ENCODE data around the gene ZNF511.

DNA sequence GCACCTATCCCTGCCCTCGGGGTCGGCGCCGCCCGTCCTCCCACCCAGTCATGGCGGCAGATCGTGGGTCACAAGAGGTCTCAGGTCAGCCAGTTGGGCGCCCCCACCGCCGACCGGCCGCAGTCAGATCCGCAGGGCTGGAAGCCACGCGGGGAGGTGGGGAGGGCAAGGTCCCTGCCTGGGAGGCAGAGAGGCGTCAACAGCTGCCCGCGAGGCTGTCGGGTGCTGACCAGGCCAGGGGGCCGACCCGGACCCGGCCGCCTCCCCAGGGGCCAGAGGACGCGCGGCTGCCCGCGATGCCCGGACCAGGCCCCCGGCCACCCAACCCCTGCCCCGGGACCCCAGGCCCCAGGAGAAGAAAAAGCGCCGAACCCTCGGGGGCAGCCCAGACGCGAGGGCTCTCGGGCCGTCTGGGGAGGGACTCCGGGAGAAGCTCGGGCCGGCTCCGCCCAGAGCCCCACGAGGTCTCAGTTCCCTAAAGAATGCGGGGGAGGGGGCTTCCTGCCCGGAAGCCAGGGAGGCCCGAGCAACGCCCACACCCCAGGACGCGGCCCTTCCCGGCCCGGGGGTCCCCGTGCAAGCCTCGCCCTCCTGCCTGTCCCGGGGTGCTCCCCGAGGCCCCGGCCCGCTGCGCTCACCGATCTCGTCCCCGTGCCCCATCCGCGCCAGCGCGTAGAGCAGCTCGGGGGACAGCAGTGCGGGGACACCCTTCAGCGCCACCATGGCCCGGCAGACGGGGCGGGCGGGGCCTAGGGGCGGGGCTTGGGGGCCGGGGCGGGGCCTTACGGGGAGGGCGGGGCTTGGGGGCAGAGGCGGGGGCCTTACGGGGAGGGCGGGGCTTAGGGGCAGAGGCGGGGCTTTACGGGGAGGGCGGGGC is 48.8 kb downstream of the ZNF511 start, which contains the start of gene FUOM:
- TF ChIP-seq JUND (IDR thresholded peaks at IDR 0.05) (no peak), GABPA (IDR thresholded peaks at IDR 0.05 in 1 of 2, conservative IDR thresholded peaks at IDR 0.05 in 1 of 2) (peak in 1 of 2 donors; percentile 8)
- TF ChIP-seq, protein P1, sequence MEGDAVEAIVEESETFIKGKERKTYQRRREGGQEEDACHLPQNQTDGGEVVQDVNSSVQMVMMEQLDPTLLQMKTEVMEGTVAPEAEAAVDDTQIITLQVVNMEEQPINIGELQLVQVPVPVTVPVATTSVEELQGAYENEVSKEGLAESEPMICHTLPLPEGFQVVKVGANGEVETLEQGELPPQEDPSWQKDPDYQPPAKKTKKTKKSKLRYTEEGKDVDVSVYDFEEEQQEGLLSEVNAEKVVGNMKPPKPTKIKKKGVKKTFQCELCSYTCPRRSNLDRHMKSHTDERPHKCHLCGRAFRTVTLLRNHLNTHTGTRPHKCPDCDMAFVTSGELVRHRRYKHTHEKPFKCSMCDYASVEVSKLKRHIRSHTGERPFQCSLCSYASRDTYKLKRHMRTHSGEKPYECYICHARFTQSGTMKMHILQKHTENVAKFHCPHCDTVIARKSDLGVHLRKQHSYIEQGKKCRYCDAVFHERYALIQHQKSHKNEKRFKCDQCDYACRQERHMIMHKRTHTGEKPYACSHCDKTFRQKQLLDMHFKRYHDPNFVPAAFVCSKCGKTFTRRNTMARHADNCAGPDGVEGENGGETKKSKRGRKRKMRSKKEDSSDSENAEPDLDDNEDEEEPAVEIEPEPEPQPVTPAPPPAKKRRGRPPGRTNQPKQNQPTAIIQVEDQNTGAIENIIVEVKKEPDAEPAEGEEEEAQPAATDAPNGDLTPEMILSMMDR (IDR thresholded peaks at IDR 0.05; ENCODE audit: low read depth, low read length, missing input control): peak; percentile 15
- TF ChIP-seq, protein P2, sequence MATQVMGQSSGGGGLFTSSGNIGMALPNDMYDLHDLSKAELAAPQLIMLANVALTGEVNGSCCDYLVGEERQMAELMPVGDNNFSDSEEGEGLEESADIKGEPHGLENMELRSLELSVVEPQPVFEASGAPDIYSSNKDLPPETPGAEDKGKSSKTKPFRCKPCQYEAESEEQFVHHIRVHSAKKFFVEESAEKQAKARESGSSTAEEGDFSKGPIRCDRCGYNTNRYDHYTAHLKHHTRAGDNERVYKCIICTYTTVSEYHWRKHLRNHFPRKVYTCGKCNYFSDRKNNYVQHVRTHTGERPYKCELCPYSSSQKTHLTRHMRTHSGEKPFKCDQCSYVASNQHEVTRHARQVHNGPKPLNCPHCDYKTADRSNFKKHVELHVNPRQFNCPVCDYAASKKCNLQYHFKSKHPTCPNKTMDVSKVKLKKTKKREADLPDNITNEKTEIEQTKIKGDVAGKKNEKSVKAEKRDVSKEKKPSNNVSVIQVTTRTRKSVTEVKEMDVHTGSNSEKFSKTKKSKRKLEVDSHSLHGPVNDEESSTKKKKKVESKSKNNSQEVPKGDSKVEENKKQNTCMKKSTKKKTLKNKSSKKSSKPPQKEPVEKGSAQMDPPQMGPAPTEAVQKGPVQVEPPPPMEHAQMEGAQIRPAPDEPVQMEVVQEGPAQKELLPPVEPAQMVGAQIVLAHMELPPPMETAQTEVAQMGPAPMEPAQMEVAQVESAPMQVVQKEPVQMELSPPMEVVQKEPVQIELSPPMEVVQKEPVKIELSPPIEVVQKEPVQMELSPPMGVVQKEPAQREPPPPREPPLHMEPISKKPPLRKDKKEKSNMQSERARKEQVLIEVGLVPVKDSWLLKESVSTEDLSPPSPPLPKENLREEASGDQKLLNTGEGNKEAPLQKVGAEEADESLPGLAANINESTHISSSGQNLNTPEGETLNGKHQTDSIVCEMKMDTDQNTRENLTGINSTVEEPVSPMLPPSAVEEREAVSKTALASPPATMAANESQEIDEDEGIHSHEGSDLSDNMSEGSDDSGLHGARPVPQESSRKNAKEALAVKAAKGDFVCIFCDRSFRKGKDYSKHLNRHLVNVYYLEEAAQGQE (IDR thresholded peaks at IDR 0.05): no peak
